Heart left ventricle (tissue), 16 donors: ENCODE data around the gene NMBR. TPM values are rescaled to one million over a fixed set of nuclear protein-coding genes. Genes with fewer than 3 reads are reported as not detected.

ENCODE experiments used
- ATAC-seq, 4 donors: fragments of 200-7000 bp; cut with Tn5 transposase; one replicate each; pipeline ENCODE4 v1.9.1; 2020 to 2022; ENCODE audit warnings: moderate library complexity in 4 of 4, mild to moderate bottlenecking in 3 of 4, moderate number of reproducible peaks in 1 of 4
- DNase-seq, 5 donors: peaks; one replicate each; pipeline ENCODE4 v3.0.0-alpha.2; 2020
- H3K27ac ChIP-seq, 12 donors: fragments of 200-600 bp; sonication (generic) in 4 of 12; one replicate each; pipeline versions ENCODE4 v1.5.0 to v1.8.0; 2016 to 2022; ENCODE audit warnings: mild to moderate bottlenecking in 2 of 12
- H3K27me3 ChIP-seq, 9 donors: fragments of 200-600 bp; sonication (generic) in 2 of 9; one replicate each; pipeline versions ENCODE4 v1.5.1 to v1.8.0; 2016 to 2022; ENCODE audit warnings: mild to moderate bottlenecking in 3 of 9
- H3K36me3 ChIP-seq, 9 donors: fragments of 200-600 bp; sonication (generic) in 2 of 9; one replicate each; pipeline versions ENCODE4 v1.5.0 to v1.8.0; 2018 to 2022; ENCODE audit warnings: mild to moderate bottlenecking in 2 of 9
- H3K4me1 ChIP-seq, 12 donors: fragments of 200-600 bp; sonication (generic) in 4 of 12; one replicate each; pipeline versions ENCODE4 v1.5.0 to v1.8.0; 2016 to 2022; ENCODE audit warnings: mild to moderate bottlenecking in 3 of 12
- H3K4me3 ChIP-seq, 12 donors: fragments of 200-600 bp; sonication (generic) in 4 of 12; one replicate each; pipeline versions ENCODE4 v1.5.0 to v1.8.0; 2017 to 2022; ENCODE audit warnings: mild to moderate bottlenecking in 9 of 12, moderate library complexity in 4 of 12
- H3K9me3 ChIP-seq, 12 donors: fragments of 200-600 bp; sonication (generic) in 4 of 12; one replicate each; pipeline versions ENCODE4 v1.5.0 to v1.8.0; 2016 to 2022; ENCODE audit warnings: mild to moderate bottlenecking in 1 of 12
- CTCF ChIP-seq, 12 donors: fragments of 200-600 bp; sonication (generic) in 4 of 12; IDR thresholded peaks; one replicate each; pipeline versions ENCODE4 v1.5.0 to v1.8.0; 2018 to 2022; ENCODE audit warnings: antibody characterized with exemption in 12 of 12, mild to moderate bottlenecking in 5 of 12
- POLR2A ChIP-seq, 2 donors: fragments of 450-650 bp; IDR thresholded peaks; one replicate each; pipeline ENCODE4 v1.6.1; 2017; ENCODE audit warnings: antibody characterized with exemption in 2 of 2, mild to moderate bottlenecking in 2 of 2, moderate library complexity in 2 of 2
- WGBS, 4 donors: extraction: QIAGEN DNeasy Blood & Tissue Kit in 2 of 4; methylation state at CpG; one replicate each; pipeline versions ENCODE4 v1.1.5 to v1.1.7; 2013 to 2018; 5-methylcytosine and 5-hydroxymethylcytosine counted together
- intact Hi-C, 10 donors: fragments of 100-400 bp; cut with DNase I; formaldehyde crosslinking; loops; one replicate each; pipeline versions ENCODE4 v1.11.1 to v1.14.2; 2022
- polyA plus RNA-seq, 2 donors: library from polyadenylated mRNA; stranded (reverse); fragments of 200-250 nt; gene quantifications; one replicate each; pipeline ENCODE4 v1.2.3, GENCODE V29; 2013
- total RNA-seq, 9 donors: library from RNA; depleted of rRNA in 2 of 9; stranded (reverse); fragments of >200 nt in 2 of 9; fragmentation: NEBNext Ultra II Directional in 3 of 9; extraction: Animal tissue kit (Norgen Biotek cat#: 25700) in 3 of 9; gene quantifications; one replicate each; pipeline versions ENCODE4 v1.1.0 to v1.2.4, GENCODE V29; 2016 to 2023
- donor health status: ischemic (EF 13 %, LVEDD 7.1; RV severe dilation, severe dysfunction).
- donor health status: healthy with polysubstance abuse.
- donor health status: DM: no; HTN: yes; CAD: no.
- donor health status: DM: no; HTN: no; CAD: no.
- donor health status: ischemic (EF 25% LVEDD 6.9; RV normal size, moderate dysfunction).
- donor health status: ischemic (EF 25% LVEDD 5.7; RV mildly dilated, moderate dysfunction).
- donor health status: healthy.
- donor health status: DM: yes; HTN: yes; CAD: no.
- donor health status: ischemic (EF 35%, LVEDD 5.7; RV mildly dilated, moderate dysfunction).
- donor health status: nonischemic (EF 11% LVEDD 7.7; RV severe dilation, severe dysfunction).
- donor health status: DM: yes; HTN: yes; CAD: no.
- donor health status: PGD.
- donor health status: ischemic (EF 29% LVEDD 5.4; RV normal size, mild dysfunction).
- donor health status: nonischemic (EF 23%, LVEDD 6.1; RV moderate dilation, normal function).

Gene NMBR
- total and polyA plus RNA-seq, 11 donors: 0.67 TPM; not detected in 10

DNA sequence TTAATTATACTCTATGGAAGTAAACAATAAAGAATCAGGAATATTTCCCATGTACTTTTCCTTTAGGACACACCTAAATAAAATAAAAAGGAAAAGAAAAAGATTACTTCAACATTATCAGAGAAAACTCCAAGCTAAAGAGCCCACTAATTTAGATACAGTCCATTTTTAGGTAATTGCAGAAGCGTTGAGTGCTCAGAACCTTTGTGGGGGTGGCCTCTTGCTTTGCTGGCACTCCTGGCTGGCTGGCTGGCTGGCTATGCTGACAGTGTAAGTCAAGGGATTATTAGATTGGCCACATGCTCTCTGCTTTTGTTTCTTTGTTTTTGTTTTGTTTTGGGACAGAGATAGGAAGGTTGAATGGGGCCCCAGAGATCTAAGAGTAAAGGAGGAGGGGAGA lies 14.3 kb downstream of the NMBR start, which contains the start of gene GJE1:
TSS of gene GJE1 (plus strand) at position 301 of the 400 bp plus-strand sequence. CDS start 234 bp downstream, outside the sequence.
- H3K4me3 ChIP-seq: no peak within 1 kb of the TSS
- TF ChIP-seq POLR2A (IDR thresholded peaks at IDR 0.05) (no peak), CTCF (IDR thresholded peaks at IDR 0.05) (no peak)
- no peaks in the 10 kb centered on the region for H3K4me1 ChIP-seq
- no peak for ATAC-seq
- WGBS, 4 donors: 51 to 65% (median 61%) methylated on average over 1 of the region's 1 CpG
- DNase-seq: no peak
- intact Hi-C loops: no loop called here
- no peaks in the 10 kb centered on the region for H3K27me3 ChIP-seq
- peaks cover 0 to 10% (median 3%) of the 10 kb centered on the region in 12 donors for H3K9me3 ChIP-seq
- no peak within 1 kb of the TSS for H3K27ac ChIP-seq
- no peaks in the 10 kb centered on the region for H3K36me3 ChIP-seq

DNA sequence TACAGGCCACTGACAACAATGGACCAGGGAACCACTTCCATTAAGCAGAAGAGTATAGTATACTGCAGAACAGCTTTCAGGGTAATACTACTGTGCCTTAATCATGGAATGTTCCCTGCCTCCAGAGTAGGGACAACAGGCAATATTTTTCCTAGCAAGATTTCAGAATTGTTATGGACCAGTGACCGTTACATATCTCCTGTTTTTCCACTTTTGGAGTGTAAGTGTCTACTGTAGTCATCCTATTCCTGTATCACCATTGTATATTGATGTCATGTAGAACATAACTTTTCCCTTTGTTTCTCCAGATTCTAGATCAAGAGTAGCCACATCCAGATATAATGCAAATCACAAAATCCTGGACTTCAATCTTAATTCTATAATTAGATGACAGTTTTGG lies 16.1 kb downstream of the NMBR start:
- H3K9me3 ChIP-seq: peaks cover 0 to 10% (median 3%) of the 10 kb centered on the region in 12 donors
- 82 to 100% (median 89%) methylated on average over 1 of the region's 1 CpG for WGBS, 4 donors
- intact Hi-C loops: no loop called here
- no peak overlapping the region for H3K27ac ChIP-seq
- ATAC-seq (no peak), DNase-seq (no peak)
- TF ChIP-seq CTCF (IDR thresholded peaks at IDR 0.05): no peak
- no peak for TF ChIP-seq POLR2A (IDR thresholded peaks at IDR 0.05)
- no peaks in the 10 kb centered on the region for H3K4me1 ChIP-seq
- no peak overlapping the region for H3K4me3 ChIP-seq
- no peaks in the 10 kb centered on the region for H3K36me3 ChIP-seq
- no peaks in the 10 kb centered on the region for H3K27me3 ChIP-seq

GRCh38 chr6:142121342-142121741 lies 25.6 kb downstream of the NMBR start:
- no peak for DNase-seq

DNA sequence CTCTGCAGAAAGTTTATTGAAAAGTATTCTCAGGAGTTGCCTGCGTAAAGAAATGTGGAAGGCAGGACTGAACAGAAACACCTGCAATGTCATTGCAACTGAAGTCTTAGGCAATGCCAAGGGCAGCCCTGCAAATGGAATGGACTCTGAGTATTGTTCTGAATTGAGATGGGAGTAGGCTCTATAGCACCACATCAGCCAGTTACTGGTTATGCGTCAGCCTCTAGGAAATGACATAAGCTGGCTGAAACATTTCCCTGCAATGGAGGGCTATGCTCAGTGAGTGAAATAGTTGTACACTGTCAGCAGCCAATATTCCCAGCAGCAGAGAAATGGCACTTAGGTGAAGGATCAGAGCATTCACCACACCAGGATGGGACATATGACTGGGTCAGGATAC lies 28.0 kb downstream of the NMBR start:
- no peaks in the 10 kb centered on the region for H3K36me3 ChIP-seq
- no peak overlapping the region for H3K27ac ChIP-seq
- intact Hi-C loops: loop anchor here in 3 of 10 donors (10.0 kb wide), 3 partner anchors 134 to 444 kb away; no protein-coding TSS in a partner anchor
- TF ChIP-seq POLR2A (IDR thresholded peaks at IDR 0.05) (no peak), CTCF (IDR thresholded peaks at IDR 0.05) (no peak)
- no peak for ATAC-seq
- no peaks in the 10 kb centered on the region for H3K27me3 ChIP-seq
- 70 to 82% (median 79%) methylated on average over 2 of the region's 2 CpGs for WGBS, 4 donors
- H3K4me1 ChIP-seq: no peaks in the 10 kb centered on the region
- no peak overlapping the region for H3K4me3 ChIP-seq
- DNase-seq: no peak
- H3K9me3 ChIP-seq: no peaks in the 10 kb centered on the region

More at GRCh38 chr6:142121342-142121741, 25.6 kb downstream of the NMBR start:
- TF ChIP-seq CTCF (IDR thresholded peaks at IDR 0.05): no peak
- TF ChIP-seq POLR2A (IDR thresholded peaks at IDR 0.05): no peak
- Histone ChIP-seq H3K4me3 (no peak overlapping the region), H3K9me3 (no peaks in the 10 kb centered on the region), H3K27me3 (no peaks in the 10 kb centered on the region), H3K27ac (no peak overlapping the region), H3K4me1 (no peaks in the 10 kb centered on the region), H3K36me3 (no peaks in the 10 kb centered on the region)
- intact Hi-C loops: no loop called here
- ATAC-seq: no peak
- 74 to 80% (median 79%) methylated on average over 3 of the region's 3 CpGs for WGBS, 4 donors
